ENCODE data around the gene VSX1.

VSX1 gene

GRCh38 chr20:25065625-25066338, 16.2 kb downstream of the VSX1 start:
- DNase-seq (ENCODE audit: low spot score), result peak; percentile 82

DNA sequence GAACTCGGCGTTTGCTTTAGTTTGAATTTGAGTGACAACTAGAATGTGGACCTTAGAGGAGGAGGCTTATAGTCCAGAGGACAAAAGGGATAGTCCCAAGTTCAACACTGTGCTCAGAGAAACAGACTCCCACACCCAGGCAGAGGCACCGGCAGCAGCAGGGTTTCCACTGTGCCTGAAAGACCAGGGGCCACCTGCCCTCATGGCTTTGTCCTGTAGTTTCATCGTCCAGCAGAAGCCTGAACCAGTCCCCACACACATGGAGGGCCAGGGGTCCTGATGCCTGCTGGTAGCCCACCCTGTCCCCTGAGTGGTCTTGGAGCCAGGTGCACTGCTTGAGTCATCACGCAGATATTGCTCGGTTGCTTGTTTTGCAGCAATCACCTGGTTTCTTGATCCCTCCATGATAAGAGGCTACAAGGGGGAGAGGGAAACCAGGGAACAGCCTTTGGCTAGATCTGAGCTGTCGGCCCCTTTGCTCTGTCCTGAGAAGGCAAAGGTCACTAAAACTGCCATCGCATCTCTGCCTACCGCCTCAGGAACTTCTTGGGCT, 16.8 kb downstream of the VSX1 start:
- no peak for DNase-seq (ENCODE audit: low spot score)

DNA sequence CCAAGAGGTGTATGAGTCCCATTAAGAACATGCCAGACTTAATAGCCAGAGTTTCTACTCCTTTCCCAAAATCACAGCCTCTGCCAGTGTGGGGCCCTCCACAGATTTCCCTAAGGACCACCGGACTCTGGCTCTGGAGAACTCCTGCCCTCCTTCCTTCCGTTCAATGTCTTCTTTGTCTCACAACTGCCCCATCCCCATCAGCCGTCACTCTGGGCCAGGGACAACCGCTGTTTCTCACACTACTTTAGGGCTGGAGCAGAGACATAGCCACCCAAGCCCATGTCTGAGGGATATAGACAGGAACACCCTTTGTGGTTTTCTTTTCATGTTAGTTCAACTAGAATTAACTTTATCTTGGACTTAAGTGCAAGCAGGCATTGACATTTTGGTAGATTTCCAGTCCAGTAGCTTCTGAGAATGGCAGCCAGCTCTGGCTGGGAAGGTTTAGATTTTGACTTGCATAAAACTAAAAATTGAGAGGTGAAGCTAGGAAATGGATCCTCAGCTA, 17.3 kb downstream of the VSX1 start:
- DNase-seq (ENCODE audit: low spot score), result no peak

- no peak for DNase-seq (ENCODE audit: low spot score)
Observed at GRCh38 chr20:25063981-25064380, 18.0 kb downstream of the VSX1 start.

GRCh38 chr20:25063546-25063945, 18.4 kb downstream of the VSX1 start:
- DNase-seq (ENCODE audit: low spot score), result no peak

DNA sequence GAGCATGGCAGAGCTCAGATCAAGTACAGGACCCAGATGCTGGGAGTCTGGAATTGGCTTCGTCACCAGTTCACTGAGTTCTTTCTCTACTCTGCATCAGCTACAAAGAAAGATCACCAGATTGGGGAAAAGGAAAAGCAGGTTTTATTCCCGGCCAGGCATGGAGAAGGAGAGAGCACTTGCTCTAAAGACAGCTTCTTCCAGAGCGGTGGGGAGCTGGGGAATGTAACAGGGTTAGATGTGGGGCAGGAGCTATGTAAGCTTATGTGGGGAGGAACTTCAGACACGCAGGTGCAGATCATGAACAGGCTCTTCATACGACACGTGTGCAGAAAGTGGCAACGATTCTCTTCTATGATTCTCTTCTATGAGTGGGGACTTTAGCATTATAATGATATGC, 19.1 kb downstream of the VSX1 start:
- no peak for DNase-seq (ENCODE audit: low spot score)

- no peak for DNase-seq (ENCODE audit: low spot score)
Observed at GRCh38 chr20:25061821-25062530, 20.0 kb downstream of the VSX1 start.

DNA sequence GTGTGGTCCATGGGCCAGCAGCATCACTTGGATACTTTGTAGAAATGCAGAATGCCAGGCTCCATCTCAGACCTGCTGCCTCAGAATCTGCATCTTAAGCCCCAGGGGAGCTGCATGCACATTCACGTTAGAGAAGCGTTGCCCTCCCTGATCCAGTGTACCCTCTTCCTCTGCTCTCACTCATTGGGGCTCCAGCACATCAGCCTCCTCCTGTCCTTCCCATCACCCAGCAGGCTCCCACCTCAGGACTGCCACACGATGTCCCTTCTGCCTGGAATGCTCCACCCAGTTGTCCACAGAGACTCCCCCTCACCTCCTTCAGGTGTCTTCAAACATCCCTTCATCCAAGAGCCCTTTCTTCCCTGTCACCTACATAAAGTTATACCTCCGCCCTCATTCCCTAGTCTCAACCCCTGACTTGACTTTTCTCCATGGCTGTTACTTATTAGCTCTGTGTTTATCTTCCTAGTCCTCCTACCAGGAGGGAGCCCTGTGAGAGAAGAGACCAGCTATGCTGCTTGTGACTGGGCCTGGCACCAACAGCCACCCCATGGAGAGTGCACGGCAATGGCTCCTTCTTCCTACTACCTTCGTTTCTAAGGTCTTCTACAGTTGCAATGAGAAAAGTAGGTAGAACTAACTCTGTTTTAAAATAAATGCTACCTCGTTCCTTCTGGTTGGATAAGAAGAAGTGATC, 20.7 kb downstream of the VSX1 start:
- DNase-seq (ENCODE audit: low spot score), result no peak

DNA sequence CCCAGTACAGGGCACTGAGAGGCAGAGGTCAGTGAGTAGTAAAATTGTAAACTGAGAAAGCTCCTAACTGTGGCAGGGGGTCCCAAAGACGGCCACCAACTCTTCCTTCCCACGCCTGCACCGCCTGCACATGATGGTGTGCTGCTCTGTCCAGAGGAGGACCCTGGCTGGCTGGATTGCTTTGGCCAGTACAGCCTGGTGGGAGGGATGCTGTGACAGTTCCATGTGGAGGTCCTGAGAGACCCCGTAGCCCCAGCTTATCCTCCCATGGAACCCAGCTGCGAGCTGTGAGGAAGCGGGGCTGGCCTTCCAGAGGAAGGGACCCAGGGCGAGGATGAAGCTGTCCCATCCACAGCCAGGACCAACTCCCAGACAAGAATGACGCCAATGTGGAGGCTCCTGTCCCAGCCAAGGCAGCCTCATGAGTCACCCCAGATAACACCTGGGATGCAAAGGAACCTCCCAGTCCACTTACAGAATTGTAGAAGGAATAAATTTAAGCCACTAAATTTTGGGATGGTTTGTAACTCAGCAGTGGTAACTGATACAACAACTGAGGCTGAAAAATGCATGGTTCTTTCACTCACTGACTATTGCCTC, 22.0 kb downstream of the VSX1 start:
- no peak for DNase-seq (ENCODE audit: low spot score)

- no peak for DNase-seq (ENCODE audit: low spot score)
Observed at GRCh38 chr20:25058847-25059810, 22.8 kb downstream of the VSX1 start.

- no peak for DNase-seq (ENCODE audit: low spot score)
Observed at GRCh38 chr20:25058051-25058846, 23.7 kb downstream of the VSX1 start, which contains the start of gene ACSS1. ACSS1 (minus strand) TSS chr20:25058139; CDS start chr20:25058102, 37 bp downstream.

DNA sequence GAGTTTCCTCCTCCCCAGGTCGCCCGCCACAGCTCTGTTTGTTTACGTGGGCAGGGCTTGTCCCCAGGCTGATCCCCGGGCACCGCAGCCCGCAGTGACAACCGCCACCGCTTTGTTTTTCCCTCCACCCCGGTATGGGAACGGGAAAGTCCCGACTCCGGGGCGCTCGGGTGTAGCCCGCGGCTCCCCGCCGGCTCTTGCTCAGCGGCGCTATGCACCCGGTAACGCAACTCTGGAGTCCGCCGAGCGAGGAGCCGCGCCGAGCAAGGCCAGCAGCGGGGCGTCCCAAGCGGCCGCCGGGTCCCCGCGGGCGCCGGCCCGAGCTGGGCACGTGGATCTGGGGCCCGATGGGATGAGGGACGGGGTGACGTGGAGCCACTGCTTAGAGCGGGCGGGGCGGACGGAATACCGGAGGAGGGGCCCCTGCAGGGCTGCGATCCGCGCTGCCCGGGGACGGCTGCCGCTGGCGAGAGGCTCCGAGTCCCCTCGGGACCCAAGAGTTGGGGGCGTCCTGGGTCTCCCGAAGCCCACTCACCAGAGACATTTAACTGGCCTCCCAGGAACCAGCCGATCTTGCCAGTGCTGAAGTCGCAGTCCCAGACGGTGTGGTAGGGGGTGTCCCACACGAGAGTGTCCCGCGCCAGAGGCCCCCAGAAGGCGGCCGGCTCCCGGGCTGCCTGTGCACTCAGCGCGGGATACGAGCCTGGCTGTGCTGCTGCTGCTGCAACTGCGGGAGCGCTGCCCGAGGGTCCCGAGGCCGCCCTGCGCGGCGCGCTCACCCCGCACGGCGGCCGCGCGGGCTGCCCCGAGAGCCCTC, 24.5 kb downstream of the VSX1 start:
- DNase-seq (ENCODE audit: low spot score), result peak; percentile 85

GRCh38 chr20:25056690-25057233, 25.2 kb downstream of the VSX1 start:
- DNase-seq (ENCODE audit: low spot score), result no peak

DNA sequence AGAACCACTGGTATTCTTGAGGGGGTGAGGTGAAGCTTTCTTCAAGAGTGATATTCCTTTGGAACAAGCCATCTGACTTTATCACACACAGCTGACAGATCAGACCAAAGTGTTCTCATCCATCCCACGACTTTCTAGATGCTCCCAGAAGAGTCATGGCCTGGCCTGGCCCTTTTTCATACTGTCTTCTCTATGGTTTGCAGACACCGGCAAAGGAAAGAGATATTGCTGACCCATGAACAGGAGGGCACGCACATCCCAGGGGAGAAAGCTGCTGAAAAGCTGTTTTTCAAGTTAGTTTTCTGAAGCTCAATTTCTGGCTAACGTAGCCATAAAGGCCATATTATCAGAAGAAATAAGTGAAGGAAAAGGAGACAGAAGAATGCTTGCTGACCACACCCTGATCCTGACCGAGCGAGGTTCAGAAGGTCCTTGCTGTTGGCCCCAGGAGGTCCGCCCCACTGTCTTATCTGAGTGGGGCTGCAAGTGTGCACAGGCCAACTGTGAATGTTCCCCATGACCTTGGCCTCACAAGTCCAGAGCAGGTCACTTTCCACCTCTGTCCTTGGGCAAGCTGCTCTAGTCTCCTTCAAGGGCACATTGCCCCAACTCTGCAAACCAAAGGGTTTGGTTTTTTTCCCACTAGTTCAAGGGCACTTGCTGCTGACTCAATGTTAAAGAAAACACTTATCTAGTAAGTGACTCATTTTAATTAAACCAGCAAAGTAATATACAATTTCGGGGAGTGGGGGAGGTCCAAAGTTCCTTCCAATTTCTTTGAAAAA, 26.0 kb downstream of the VSX1 start:
- DNase-seq (ENCODE audit: low spot score), result no peak

GRCh38 chr20:25054995-25055629, 26.8 kb downstream of the VSX1 start:
- DNase-seq (ENCODE audit: low spot score), result no peak

GRCh38 chr20:25054096-25054820, 27.7 kb downstream of the VSX1 start:
- no peak for DNase-seq (ENCODE audit: low spot score)

All from globus pallidus (tissue), 1 donor.